H1 (cell line): ENCODE data around the gene RABGAP1. TPM values are rescaled to one million over a fixed set of nuclear protein-coding genes. Genes with fewer than 3 reads are reported as not detected.

Experiments
- CTCF ChIA-PET: fragments of 300-600 bp; sonication (Branson Sonifier 250); formaldehyde crosslinking; loops from one replicate; lab custom pipeline; 2021; ENCODE audit not compliant: partially characterized antibody; lab: Charles Lee
- POLR2A ChIA-PET: fragments of 300-600 bp; sonication (Branson Sonifier 250); formaldehyde crosslinking; loops from one replicate; lab custom pipeline; 2021; ENCODE audit warnings: inconsistent platforms; ENCODE audit not compliant: partially characterized antibody; lab: Charles Lee
- DNase-seq, 2 experiments: peaks; one replicate each; pipeline versions ENCODE4 v3.0.0 to v3.0.0-alpha.2; 2010 to 2022; ENCODE audit warnings: low spot score in 2 of 2, low read depth in 1 of 2, mixed read lengths in 1 of 2
- FAIRE-seq: peaks from 2 replicates; lab custom pipeline; 2011; peaks lifted over from hg19 to GRCh38; lab: Jason Lieb, UNC
- H2AFZ ChIP-seq: 2 replicates; pipeline ENCODE4 v1.8.1; 2012; ENCODE audit warnings: low read length, inconsistent platforms
- H2AK5ac ChIP-seq: 2 replicates; pipeline ENCODE4 v1.6.1; 2013; ENCODE audit warnings: low read depth, low read length
- H2BK120ac ChIP-seq: replicated peaks from 2 replicates; pipeline ENCODE3; 2013; ENCODE audit warnings: low read depth, low read length, inconsistent platforms
- H2BK12ac ChIP-seq: 2 replicates; pipeline ENCODE4 v1.6.1; 2013; ENCODE audit warnings: low read depth, low read length
- H2BK15ac ChIP-seq: 2 replicates; pipeline ENCODE4 v1.6.1; 2013; ENCODE audit warnings: low read length
- H2BK20ac ChIP-seq: 2 replicates; pipeline ENCODE4 v1.6.1; 2013; ENCODE audit warnings: low read length
- H2BK5ac ChIP-seq: 2 replicates; pipeline ENCODE4 v1.6.1; 2013; ENCODE audit warnings: low read depth, low read length
- H3K14ac ChIP-seq: 2 replicates; pipeline ENCODE4 v1.6.1; 2013; ENCODE audit warnings: inconsistent platforms; ENCODE audit not compliant: insufficient read length
- H3K18ac ChIP-seq: 2 replicates; pipeline ENCODE4 v1.6.1; 2013; ENCODE audit warnings: low read length; ENCODE audit errors: extremely low read depth
- H3K23ac ChIP-seq: 2 replicates; pipeline ENCODE4 v1.6.1; 2013; ENCODE audit warnings: inconsistent platforms; ENCODE audit not compliant: insufficient read length
- H3K23me2 ChIP-seq: 2 replicates; pipeline ENCODE4 v1.6.1; 2013; ENCODE audit warnings: low read depth, low read length
- H3K27ac ChIP-seq: 2 replicates; pipeline ENCODE4 v1.6.1; 2011; ENCODE audit warnings: low read depth, low read length, inconsistent platforms
- H3K27me3 ChIP-seq, 4 experiments: replicated peaks in 1 of 4; 1 replicate in 1 of 4; 2 replicates in 3 of 4; pipeline versions ENCODE4 v1.6.1 to v1.8.1; 2011 to 2013; ENCODE audit warnings: low read length in 3 of 4, mild to moderate bottlenecking in 3 of 4, inconsistent platforms in 2 of 4, mixed read lengths in 2 of 4, moderate library complexity in 1 of 4; ENCODE audit not compliant: control insufficient read depth in 3 of 4, insufficient read depth in 3 of 4; ENCODE audit errors: extremely low read depth in 1 of 4
- H3K36me3 ChIP-seq, 4 experiments: 2 replicates each; pipeline versions ENCODE4 v1.6.1 to v1.8.1; 2011 to 2013; ENCODE audit warnings: mild to moderate bottlenecking in 4 of 4, low read length in 3 of 4, moderate library complexity in 2 of 4, control low read depth in 1 of 4, inconsistent platforms in 1 of 4; ENCODE audit not compliant: insufficient read depth in 4 of 4, control insufficient read depth in 2 of 4
- H3K4ac ChIP-seq: replicated peaks from 2 replicates; pipeline ENCODE3; 2013; ENCODE audit warnings: low read length, low read depth, mixed read lengths, inconsistent platforms; ENCODE audit not compliant: insufficient read length
- H3K4me1 ChIP-seq, 4 experiments: replicated peaks in 1 of 4; 1 replicate in 1 of 4; 2 replicates in 3 of 4; pipeline versions ENCODE4 v1.6.1 to v1.8.1; 2011 to 2013; ENCODE audit warnings: low read length in 3 of 4, inconsistent platforms in 2 of 4, mixed read lengths in 1 of 4; ENCODE audit not compliant: insufficient read depth in 4 of 4, control insufficient read depth in 3 of 4
- H3K4me2 ChIP-seq, 2 experiments: 2 replicates each; pipeline versions ENCODE4 v1.6.1 to v1.8.1; 2011 to 2013; ENCODE audit warnings: low read depth in 2 of 2, low read length in 2 of 2, control low read depth in 1 of 2, inconsistent platforms in 1 of 2, mild to moderate bottlenecking in 1 of 2; ENCODE audit not compliant: insufficient read depth in 1 of 2
- H3K4me3 ChIP-seq, 4 experiments: fragments of 200-600, 300-600 bp in 1 of 4; sonication (generic), shearing (Covaris generic), sonication (Bioruptor Twin) in 1 of 4; 2 replicates each; pipeline versions ENCODE4 v1.5.1 to v1.8.1; 2011 to 2016; ENCODE audit warnings: low read length in 4 of 4, low read depth in 3 of 4, control low read depth in 2 of 4, inconsistent platforms in 2 of 4, mild to moderate bottlenecking in 2 of 4, mixed read lengths in 1 of 4, moderate library complexity in 1 of 4; ENCODE audit not compliant: insufficient read depth in 2 of 4; ENCODE audit errors: extremely low read depth in 1 of 4
- H3K56ac ChIP-seq: replicated peaks from 2 replicates; pipeline ENCODE3; 2013; ENCODE audit warnings: low read depth, mild to moderate bottlenecking, mixed read lengths, low read length, inconsistent platforms; ENCODE audit not compliant: insufficient read length
- H3K79me1 ChIP-seq: 2 replicates; pipeline ENCODE4 v1.6.1; 2013; ENCODE audit warnings: low read depth, low read length, control low read depth
- H3K79me2 ChIP-seq, 2 experiments: 2 replicates each; pipeline versions ENCODE4 v1.6.1 to v1.8.1; 2012 to 2013; ENCODE audit warnings: low read length in 2 of 2, mild to moderate bottlenecking in 2 of 2, inconsistent platforms in 1 of 2; ENCODE audit not compliant: insufficient read depth in 2 of 2, control insufficient read depth in 1 of 2
- H3K9ac ChIP-seq, 4 experiments: replicated peaks in 1 of 4; 1 replicate in 1 of 4; 2 replicates in 3 of 4; pipeline versions ENCODE4 v1.6.1 to v1.8.1; 2011 to 2013; ENCODE audit warnings: low read depth in 3 of 4, low read length in 3 of 4, control low read depth in 2 of 4, mild to moderate bottlenecking in 2 of 4, moderate library complexity in 2 of 4, inconsistent platforms in 1 of 4; ENCODE audit errors: extremely low read depth in 1 of 4
- H3K9me3 ChIP-seq, 2 experiments: 2 replicates each; pipeline versions ENCODE4 v1.6.1 to v1.8.1; 2012 to 2013; ENCODE audit warnings: mild to moderate bottlenecking in 2 of 2, moderate library complexity in 2 of 2, control low read depth in 1 of 2, inconsistent platforms in 1 of 2, low read depth in 1 of 2, low read length in 1 of 2, mixed read lengths in 1 of 2; ENCODE audit not compliant: insufficient read depth in 2 of 2
- H4K20me1 ChIP-seq, 2 experiments: replicated peaks in 1 of 2; 2 replicates each; pipeline versions ENCODE3 to v1.8.1; 2011 to 2013; ENCODE audit warnings: inconsistent platforms in 2 of 2, low read length in 2 of 2, mild to moderate bottlenecking in 1 of 2; ENCODE audit not compliant: insufficient read depth in 2 of 2, control insufficient read depth in 1 of 2
- H4K5ac ChIP-seq: 2 replicates; pipeline ENCODE4 v1.6.1; 2013; ENCODE audit warnings: low read length, low read depth, mixed read lengths, inconsistent platforms; ENCODE audit not compliant: insufficient read length
- H4K8ac ChIP-seq: 2 replicates; pipeline ENCODE4 v1.8.0; 2013; ENCODE audit warnings: mild to moderate bottlenecking, moderate library complexity, low read length, inconsistent platforms; ENCODE audit not compliant: insufficient read depth; ENCODE audit errors: extremely low read depth
- H4K91ac ChIP-seq: replicated peaks from 2 replicates; pipeline ENCODE3; 2013; ENCODE audit warnings: low read length, mixed read lengths, inconsistent platforms; ENCODE audit not compliant: insufficient read length
- ATF2 ChIP-seq: IDR thresholded peaks from 2 replicates; pipeline ENCODE4 v1.6.1; 2012; ENCODE audit warnings: low read length, inconsistent platforms
- CBX8 ChIP-seq: fragments of 300-800, 300-1000 bp; sonication (generic); IDR thresholded peaks from 2 replicates; pipeline ENCODE4 v1.7.1; 2016; ENCODE audit warnings: low read depth, low read length, borderline replicate concordance
- CHD2 ChIP-seq: IDR thresholded peaks from 2 replicates; pipeline ENCODE4 v1.6.1; 2012; ENCODE audit warnings: low read length, improper control_type of control experiment
- NANOG ChIP-seq: IDR thresholded peaks from 2 replicates; pipeline ENCODE4 v1.6.1; 2011; ENCODE audit warnings: low read length, low read depth, mild to moderate bottlenecking, inconsistent platforms; ENCODE audit not compliant: insufficient read depth, poor library complexity, severe bottlenecking
- SIRT6 ChIP-seq: IDR thresholded peaks from one replicate; pipeline ENCODE4 v1.7.1; 2012; ENCODE audit warnings: low read length, inconsistent platforms
- WGBS, 2 experiments: shearing (Covaris generic) in 1 of 2; methylation state at CpG; one replicate each; pipeline versions ENCODE4 v1.1.6 to v1.1.7; 2013 to 2015; ENCODE audit warnings: low lambda C conversion rate in 2 of 2, mixed read lengths in 2 of 2, inconsistent platforms in 1 of 2, low coverage in 1 of 2, missing lambda C conversion rate in 1 of 2; ENCODE audit not compliant: insufficient replicate concordance in 2 of 2, insufficient coverage in 1 of 2, insufficient read length in 1 of 2; ENCODE audit errors: extremely low coverage in 1 of 2, missing lambda C conversion rate in 1 of 2; 5-methylcytosine and 5-hydroxymethylcytosine counted together
- polyA plus RNA-seq, 7 experiments: library from polyadenylated mRNA; depleted of rRNA in 3 of 7; stranded (reverse) in 5 of 7; unstranded in 2 of 7; fragments of >200 nt in 5 of 7; fragments of 200-250 nt in 2 of 7; gene quantifications; 1 replicate in 5 of 7; 2 replicates in 1 of 7; 4 replicates in 1 of 7; pipeline versions ENCODE4 v1.2.1 to v1.2.3, GENCODE V29; 2011 to 2013; ENCODE audit warnings: missing spikeins in 2 of 7, mixed read lengths in 2 of 7
- total RNA-seq: library from RNA; stranded (reverse); fragmentation: NEBNext Ultra II Directional; extraction: Animal tissue kit (Norgen Biotek cat#: 25700); gene quantifications from 2 replicates; pipeline ENCODE4 v1.2.1, GENCODE V29; 2021

Gene RABGAP1
- total and polyA plus RNA-seq, 2 of the 8 experiments (the other 6 are each of a cell fraction or from before 2014, with no cell fraction given) = 15.7 to 38.3 TPM

- no peak overlapping the region for H3K9ac ChIP-seq
- POLR2A ChIA-PET = interaction anchor here (2.0 to 4.1 kb wide), 3 partner anchors 9 to 18 kb away, joined by 7 to 44 read pairs (median 13); partner anchors contain the start of genes RABGAP1, ZBTB26 and ZBTB6
- no peak for FAIRE-seq
- no peak for TF ChIP-seq CBX8
- no peak for TF ChIP-seq ATF2
- TF ChIP-seq NANOG = no peak
- TF ChIP-seq SIRT6 = no peak
- TF ChIP-seq CHD2 = no peak
These were observed 18.1 kb upstream of the RABGAP1 start for GRCh38 chr9:122922713-122923112.

More at GRCh38 chr9:122922713-122923112, 18.1 kb upstream of the RABGAP1 start:
- no peak overlapping the region for H3K27ac ChIP-seq
- H3K79me1 ChIP-seq = no peaks in the 10 kb centered on the region
- no peak overlapping the region for H3K4ac ChIP-seq
- no peaks in the 10 kb centered on the region for H4K20me1 ChIP-seq
- peaks cover 0 to 13% (median 5%) of the 10 kb centered on the region in 4 experiments; a peak in 5 of 7 replicates for H3K4me1 ChIP-seq
- H3K9me3 ChIP-seq = no peaks in the 10 kb centered on the region
- no peak overlapping the region for H3K23ac ChIP-seq
- H2BK5ac ChIP-seq = no peak overlapping the region; the same call in 1 of the 2 replicates
- H4K8ac ChIP-seq = no peak overlapping the region
- 54% methylated on average over 8 of the region's 8 CpGs; no CpG with 5 or more reads in 1 of the 2 experiments for WGBS, 2 experiments
- H3K4me2 ChIP-seq = peak overlapping the region; percentile 41 to 52; a peak in 3 of 4 replicates
- peak overlapping the region; percentile 44 for H4K5ac ChIP-seq
- H3K36me3 ChIP-seq = peaks cover 2 to 13% (median 7%) of the 10 kb centered on the region in 4 experiments; a peak in 6 of 8 replicates
- H3K56ac ChIP-seq = no peak overlapping the region
- CTCF ChIA-PET = interaction anchor here (0.7 to 1.4 kb wide), 2 partner anchors 43 to 69 kb away, joined by 4 to 5 read pairs; no protein-coding TSS in a partner anchor
- no peak overlapping the region for H3K18ac ChIP-seq
- no peak overlapping the region for H2AK5ac ChIP-seq
- H3K79me2 ChIP-seq = peaks cover 0 to 60% of the 10 kb centered on the region in 2 experiments; a peak in 2 of 4 replicates
- H2BK15ac ChIP-seq = no peak overlapping the region
- no peak for DNase-seq
- no peak overlapping the region for H4K91ac ChIP-seq
- no peak overlapping the region for H3K14ac ChIP-seq
- H3K23me2 ChIP-seq = no peaks in the 10 kb centered on the region; the same call in 1 of the 2 replicates
- H3K4me3 ChIP-seq = peak overlapping the region in 1 of 4 experiments; percentile 25; a peak in 1 of 8 replicates
- no peak overlapping the region for H2BK120ac ChIP-seq
- H3K27me3 ChIP-seq = no peaks in the 10 kb centered on the region
- H2AFZ ChIP-seq = no peak overlapping the region
- no peak overlapping the region for H2BK20ac ChIP-seq
- H2BK12ac ChIP-seq = no peak overlapping the region
